GM12875 (cell line): ENCODE measurements around the gene PPFIA4.

Experiments used
- H3K4me3 ChIP-seq: one replicate; pipeline ENCODE4 v1.5.1; 2011; ENCODE audit warnings: low read depth, low read length, control low read depth
- CTCF ChIP-seq: IDR thresholded peaks from 2 replicates; pipeline ENCODE4 v1.5.1; 2011; ENCODE audit warnings: low read depth, mild to moderate bottlenecking, control low read depth, inconsistent platforms, low read length, moderate library complexity, borderline replicate concordance; ENCODE audit not compliant: insufficient read depth

PPFIA4 gene

GRCh38 chr1:203060115-203060514 lies 33.8 kb downstream of the PPFIA4 start:
- TF ChIP-seq CTCF: no peak
- no peak overlapping the region for H3K4me3 ChIP-seq

- no peak overlapping the region for H3K4me3 ChIP-seq
- TF ChIP-seq CTCF: no peak
These were observed 37.0 kb downstream of the PPFIA4 start for GRCh38 chr1:203063287-203063686.

- no peak overlapping the region for H3K4me3 ChIP-seq
- TF ChIP-seq CTCF: no peak
These were observed 38.9 kb downstream of the PPFIA4 start for GRCh38 chr1:203065191-203065590.

- no peak for TF ChIP-seq CTCF
These were observed 39.7 kb downstream of the PPFIA4 start for GRCh38 chr1:203065986-203066385.

GRCh38 chr1:203066965-203067364 lies 40.7 kb downstream of the PPFIA4 start:
- TF ChIP-seq CTCF: no peak
- no peak overlapping the region for H3K4me3 ChIP-seq

More at GRCh38 chr1:203065986-203066385, 39.7 kb downstream of the PPFIA4 start:
- no peak overlapping the region for H3K4me3 ChIP-seq

GRCh38 chr1:203069030-203069747 lies 42.9 kb downstream of the PPFIA4 start:
- TF ChIP-seq CTCF: no peak
- H3K4me3 ChIP-seq: no peak overlapping the region

- H3K4me3 ChIP-seq: no peak overlapping the region
- no peak for TF ChIP-seq CTCF
These were observed 45.8 kb downstream of the PPFIA4 start for GRCh38 chr1:203072002-203072602.
